Measurements from ENCODE around the gene CEACAM7.

DNA sequence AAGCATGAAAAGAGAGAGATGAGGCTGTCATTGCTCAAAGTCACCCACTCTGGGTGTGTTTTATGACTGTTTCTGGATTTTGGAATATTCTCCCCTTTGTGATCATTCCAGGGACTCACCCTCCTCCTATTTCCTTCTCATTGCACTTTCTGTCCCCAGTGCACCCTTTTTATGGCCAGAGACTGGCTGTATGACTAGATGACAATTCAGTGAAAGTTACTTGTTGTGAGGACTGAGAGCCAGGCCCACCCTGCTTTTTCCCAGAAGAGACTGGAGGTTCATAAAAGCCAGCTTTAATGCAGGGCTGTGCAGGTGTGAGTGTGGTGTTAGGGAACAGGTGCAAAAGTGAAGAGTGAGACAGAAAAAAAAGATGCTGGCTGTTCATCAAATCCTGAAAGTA lies 17.3 kb downstream of the CEACAM7 start:
- TF ChIP-seq, protein P1, sequence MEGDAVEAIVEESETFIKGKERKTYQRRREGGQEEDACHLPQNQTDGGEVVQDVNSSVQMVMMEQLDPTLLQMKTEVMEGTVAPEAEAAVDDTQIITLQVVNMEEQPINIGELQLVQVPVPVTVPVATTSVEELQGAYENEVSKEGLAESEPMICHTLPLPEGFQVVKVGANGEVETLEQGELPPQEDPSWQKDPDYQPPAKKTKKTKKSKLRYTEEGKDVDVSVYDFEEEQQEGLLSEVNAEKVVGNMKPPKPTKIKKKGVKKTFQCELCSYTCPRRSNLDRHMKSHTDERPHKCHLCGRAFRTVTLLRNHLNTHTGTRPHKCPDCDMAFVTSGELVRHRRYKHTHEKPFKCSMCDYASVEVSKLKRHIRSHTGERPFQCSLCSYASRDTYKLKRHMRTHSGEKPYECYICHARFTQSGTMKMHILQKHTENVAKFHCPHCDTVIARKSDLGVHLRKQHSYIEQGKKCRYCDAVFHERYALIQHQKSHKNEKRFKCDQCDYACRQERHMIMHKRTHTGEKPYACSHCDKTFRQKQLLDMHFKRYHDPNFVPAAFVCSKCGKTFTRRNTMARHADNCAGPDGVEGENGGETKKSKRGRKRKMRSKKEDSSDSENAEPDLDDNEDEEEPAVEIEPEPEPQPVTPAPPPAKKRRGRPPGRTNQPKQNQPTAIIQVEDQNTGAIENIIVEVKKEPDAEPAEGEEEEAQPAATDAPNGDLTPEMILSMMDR (conservative IDR thresholded peaks at IDR 0.05; ENCODE audit: low read depth, low read length), result no peak
- TF ChIP-seq EZH2 (IDR thresholded peaks at IDR 0.05; ENCODE audit: borderline replicate concordance, low read depth, low read length, poor library complexity, severe bottlenecking), result no peak
